SK-N-SH (cell line): ENCODE measurements around the gene DCHS2.

Experiments
- EP300 ChIP-seq, 2 experiments: IDR thresholded peaks; 2 replicates each; pipeline versions ENCODE4 v1.4.0 to v1.6.1; 2012; ENCODE audit warnings: borderline replicate concordance in 1 of 2, low read depth in 1 of 2, low read length in 1 of 2
- FOXM1 ChIP-seq: IDR thresholded peaks from 2 replicates; pipeline ENCODE4 v1.4.0; 2012; ENCODE audit warnings: low read depth, mild to moderate bottlenecking
- GABPA ChIP-seq: IDR thresholded peaks from 2 replicates; pipeline ENCODE4 v1.4.0; 2012; ENCODE audit warnings: low read depth, mild to moderate bottlenecking
- JUND ChIP-seq: IDR thresholded peaks from 2 replicates; pipeline ENCODE4 v1.4.0; 2012
- MXI1 ChIP-seq: IDR thresholded peaks from 2 replicates; pipeline ENCODE4 v1.6.1; 2012; ENCODE audit warnings: mild to moderate bottlenecking, low read depth, low read length, improper control_type of control experiment
- RAD21 ChIP-seq: IDR thresholded peaks from 2 replicates; pipeline ENCODE4 v1.6.1; 2012; ENCODE audit warnings: mild to moderate bottlenecking, low read length
- YY1 ChIP-seq: IDR thresholded peaks from 2 replicates; pipeline ENCODE4 v1.4.0; 2012; ENCODE audit warnings: low read depth, mild to moderate bottlenecking
- TF ChIP-seq, protein P1 (sequence below): fragments of 200-600 bp; sonication (generic); IDR thresholded peaks from 2 replicates; pipeline ENCODE4 v1.6.1; 2017; ENCODE audit warnings: antibody characterized with exemption, mild to moderate bottlenecking, moderate library complexity
- TF ChIP-seq, protein P2 (sequence below): IDR thresholded peaks from 2 replicates; pipeline ENCODE4 v1.4.0; 2012; ENCODE audit warnings: low read depth
- TF ChIP-seq, protein P3 (sequence below): fragments of 150-350 bp; IDR thresholded peaks from 2 replicates; pipeline ENCODE4 v1.6.1; 2016; ENCODE audit warnings: mild to moderate bottlenecking, low read depth, low read length
- TF ChIP-seq, protein P4 (sequence below): IDR thresholded peaks from 2 replicates; pipeline ENCODE4 v1.6.1; 2012; ENCODE audit warnings: mild to moderate bottlenecking, low read depth, low read length, moderate library complexity

DNA sequence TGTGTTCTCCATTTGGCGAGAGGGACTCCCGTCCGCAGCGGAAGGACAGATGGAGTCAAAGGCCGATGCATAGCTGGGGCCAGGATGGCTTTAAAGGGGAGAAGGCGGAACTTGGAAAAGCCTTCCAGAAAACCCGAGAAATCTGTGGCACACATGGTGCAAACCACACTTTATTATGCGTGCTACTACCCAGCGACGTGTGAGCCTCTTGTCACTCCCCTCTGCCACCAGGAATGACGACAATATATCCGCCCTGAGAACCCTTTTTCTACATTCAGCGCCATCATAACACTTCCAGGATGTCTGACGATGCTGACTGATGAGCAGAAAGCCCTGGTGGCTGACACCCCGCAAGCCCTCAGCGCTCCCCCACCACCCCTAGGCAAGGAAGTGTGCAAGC is 689 bp upstream of the DCHS2 start:
- TF ChIP-seq, protein P1, sequence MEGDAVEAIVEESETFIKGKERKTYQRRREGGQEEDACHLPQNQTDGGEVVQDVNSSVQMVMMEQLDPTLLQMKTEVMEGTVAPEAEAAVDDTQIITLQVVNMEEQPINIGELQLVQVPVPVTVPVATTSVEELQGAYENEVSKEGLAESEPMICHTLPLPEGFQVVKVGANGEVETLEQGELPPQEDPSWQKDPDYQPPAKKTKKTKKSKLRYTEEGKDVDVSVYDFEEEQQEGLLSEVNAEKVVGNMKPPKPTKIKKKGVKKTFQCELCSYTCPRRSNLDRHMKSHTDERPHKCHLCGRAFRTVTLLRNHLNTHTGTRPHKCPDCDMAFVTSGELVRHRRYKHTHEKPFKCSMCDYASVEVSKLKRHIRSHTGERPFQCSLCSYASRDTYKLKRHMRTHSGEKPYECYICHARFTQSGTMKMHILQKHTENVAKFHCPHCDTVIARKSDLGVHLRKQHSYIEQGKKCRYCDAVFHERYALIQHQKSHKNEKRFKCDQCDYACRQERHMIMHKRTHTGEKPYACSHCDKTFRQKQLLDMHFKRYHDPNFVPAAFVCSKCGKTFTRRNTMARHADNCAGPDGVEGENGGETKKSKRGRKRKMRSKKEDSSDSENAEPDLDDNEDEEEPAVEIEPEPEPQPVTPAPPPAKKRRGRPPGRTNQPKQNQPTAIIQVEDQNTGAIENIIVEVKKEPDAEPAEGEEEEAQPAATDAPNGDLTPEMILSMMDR: no peak
- TF ChIP-seq FOXM1 (no peak), MXI1 (no peak), GABPA (no peak), YY1 (no peak), RAD21 (no peak), JUND (no peak), EP300 (IDR thresholded peaks at IDR 0.05; ENCODE audit: borderline replicate concordance in 1 of 2, low read depth in 1 of 2, low read length in 1 of 2) (no peak)
- TF ChIP-seq, protein P2, sequence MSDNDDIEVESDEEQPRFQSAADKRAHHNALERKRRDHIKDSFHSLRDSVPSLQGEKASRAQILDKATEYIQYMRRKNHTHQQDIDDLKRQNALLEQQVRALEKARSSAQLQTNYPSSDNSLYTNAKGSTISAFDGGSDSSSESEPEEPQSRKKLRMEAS: no peak
- TF ChIP-seq, protein P3, sequence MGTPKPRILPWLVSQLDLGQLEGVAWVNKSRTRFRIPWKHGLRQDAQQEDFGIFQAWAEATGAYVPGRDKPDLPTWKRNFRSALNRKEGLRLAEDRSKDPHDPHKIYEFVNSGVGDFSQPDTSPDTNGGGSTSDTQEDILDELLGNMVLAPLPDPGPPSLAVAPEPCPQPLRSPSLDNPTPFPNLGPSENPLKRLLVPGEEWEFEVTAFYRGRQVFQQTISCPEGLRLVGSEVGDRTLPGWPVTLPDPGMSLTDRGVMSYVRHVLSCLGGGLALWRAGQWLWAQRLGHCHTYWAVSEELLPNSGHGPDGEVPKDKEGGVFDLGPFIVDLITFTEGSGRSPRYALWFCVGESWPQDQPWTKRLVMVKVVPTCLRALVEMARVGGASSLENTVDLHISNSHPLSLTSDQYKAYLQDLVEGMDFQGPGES: no peak
- TF ChIP-seq, protein P4, sequence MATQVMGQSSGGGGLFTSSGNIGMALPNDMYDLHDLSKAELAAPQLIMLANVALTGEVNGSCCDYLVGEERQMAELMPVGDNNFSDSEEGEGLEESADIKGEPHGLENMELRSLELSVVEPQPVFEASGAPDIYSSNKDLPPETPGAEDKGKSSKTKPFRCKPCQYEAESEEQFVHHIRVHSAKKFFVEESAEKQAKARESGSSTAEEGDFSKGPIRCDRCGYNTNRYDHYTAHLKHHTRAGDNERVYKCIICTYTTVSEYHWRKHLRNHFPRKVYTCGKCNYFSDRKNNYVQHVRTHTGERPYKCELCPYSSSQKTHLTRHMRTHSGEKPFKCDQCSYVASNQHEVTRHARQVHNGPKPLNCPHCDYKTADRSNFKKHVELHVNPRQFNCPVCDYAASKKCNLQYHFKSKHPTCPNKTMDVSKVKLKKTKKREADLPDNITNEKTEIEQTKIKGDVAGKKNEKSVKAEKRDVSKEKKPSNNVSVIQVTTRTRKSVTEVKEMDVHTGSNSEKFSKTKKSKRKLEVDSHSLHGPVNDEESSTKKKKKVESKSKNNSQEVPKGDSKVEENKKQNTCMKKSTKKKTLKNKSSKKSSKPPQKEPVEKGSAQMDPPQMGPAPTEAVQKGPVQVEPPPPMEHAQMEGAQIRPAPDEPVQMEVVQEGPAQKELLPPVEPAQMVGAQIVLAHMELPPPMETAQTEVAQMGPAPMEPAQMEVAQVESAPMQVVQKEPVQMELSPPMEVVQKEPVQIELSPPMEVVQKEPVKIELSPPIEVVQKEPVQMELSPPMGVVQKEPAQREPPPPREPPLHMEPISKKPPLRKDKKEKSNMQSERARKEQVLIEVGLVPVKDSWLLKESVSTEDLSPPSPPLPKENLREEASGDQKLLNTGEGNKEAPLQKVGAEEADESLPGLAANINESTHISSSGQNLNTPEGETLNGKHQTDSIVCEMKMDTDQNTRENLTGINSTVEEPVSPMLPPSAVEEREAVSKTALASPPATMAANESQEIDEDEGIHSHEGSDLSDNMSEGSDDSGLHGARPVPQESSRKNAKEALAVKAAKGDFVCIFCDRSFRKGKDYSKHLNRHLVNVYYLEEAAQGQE: no peak
